Activated gamma-delta T cell (primary cell): Measurements from ENCODE around the gene CARS1.

ENCODE experiments used
- DNase-seq: peaks from one replicate; lab custom pipeline; 2025; lab: John Stamatoyannopoulos, UW

CARS1 gene

GRCh38 chr11:2960139-2960538 lies 97.1 kb downstream of the CARS1 start:
- DNase-seq: no peak

GRCh38 chr11:2958251-2958650 lies 99.0 kb downstream of the CARS1 start:
- DNase-seq: no peak

- DNase-seq: no peak
Measured at GRCh38 chr11:2955906-2956476, 101.2 kb downstream of the CARS1 start.

GRCh38 chr11:2954263-2954662 lies 103.0 kb downstream of the CARS1 start:
- no peak for DNase-seq

GRCh38 chr11:2952290-2952689 lies 104.9 kb downstream of the CARS1 start:
- DNase-seq: no peak

GRCh38 chr11:2951231-2952110 lies 105.8 kb downstream of the CARS1 start:
- DNase-seq: no peak
